ENCODE measurements around the gene MAEA. TPM values are rescaled to one million over a fixed set of nuclear protein-coding genes. Genes with fewer than 3 reads are reported as not detected.
A peak's percentile ranks its signal among the peaks of the same experiment; 100 is the strongest.
"Not testable (repeated sequence)": the region's sequence is repeated elsewhere in the genome, so short reads cannot be mapped to it uniquely, and the experiment has no call there.

Gene MAEA
- total RNA-seq, 1 donor from 2014 or later: 63.2 TPM

- Histone ChIP-seq H3K4me1 (no peaks in the 10 kb centered on the region), H3K9me3 (no peaks in the 10 kb centered on the region), H3K27ac (no peak overlapping the region), H3K27me3 (no peaks in the 10 kb centered on the region), H3K4me3 (no peak overlapping the region), H3K36me3 (peaks cover 62% of the 10 kb centered on the region)
- no peak for ATAC-seq
- TF ChIP-seq, protein P1, sequence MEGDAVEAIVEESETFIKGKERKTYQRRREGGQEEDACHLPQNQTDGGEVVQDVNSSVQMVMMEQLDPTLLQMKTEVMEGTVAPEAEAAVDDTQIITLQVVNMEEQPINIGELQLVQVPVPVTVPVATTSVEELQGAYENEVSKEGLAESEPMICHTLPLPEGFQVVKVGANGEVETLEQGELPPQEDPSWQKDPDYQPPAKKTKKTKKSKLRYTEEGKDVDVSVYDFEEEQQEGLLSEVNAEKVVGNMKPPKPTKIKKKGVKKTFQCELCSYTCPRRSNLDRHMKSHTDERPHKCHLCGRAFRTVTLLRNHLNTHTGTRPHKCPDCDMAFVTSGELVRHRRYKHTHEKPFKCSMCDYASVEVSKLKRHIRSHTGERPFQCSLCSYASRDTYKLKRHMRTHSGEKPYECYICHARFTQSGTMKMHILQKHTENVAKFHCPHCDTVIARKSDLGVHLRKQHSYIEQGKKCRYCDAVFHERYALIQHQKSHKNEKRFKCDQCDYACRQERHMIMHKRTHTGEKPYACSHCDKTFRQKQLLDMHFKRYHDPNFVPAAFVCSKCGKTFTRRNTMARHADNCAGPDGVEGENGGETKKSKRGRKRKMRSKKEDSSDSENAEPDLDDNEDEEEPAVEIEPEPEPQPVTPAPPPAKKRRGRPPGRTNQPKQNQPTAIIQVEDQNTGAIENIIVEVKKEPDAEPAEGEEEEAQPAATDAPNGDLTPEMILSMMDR (IDR thresholded peaks at IDR 0.05): no peak
- peak; percentile 5 for DNase-seq
- intact Hi-C loops (cut with DNase I): no loop called here
These were observed 34.1 kb downstream of the MAEA start for GRCh38 chr4:1323635-1324442.

- H3K4me1 ChIP-seq; H3K4me3 ChIP-seq; ATAC-seq; H3K27ac ChIP-seq; H3K27me3 ChIP-seq; intact Hi-C loops (cut with DNase I); H3K9me3 ChIP-seq; DNase-seq: not testable (repeated sequence)
- H3K36me3 ChIP-seq: peaks cover 55% of the 10 kb centered on the region
These were observed 34.9 kb downstream of the MAEA start for GRCh38 chr4:1324443-1325175.

DNA sequence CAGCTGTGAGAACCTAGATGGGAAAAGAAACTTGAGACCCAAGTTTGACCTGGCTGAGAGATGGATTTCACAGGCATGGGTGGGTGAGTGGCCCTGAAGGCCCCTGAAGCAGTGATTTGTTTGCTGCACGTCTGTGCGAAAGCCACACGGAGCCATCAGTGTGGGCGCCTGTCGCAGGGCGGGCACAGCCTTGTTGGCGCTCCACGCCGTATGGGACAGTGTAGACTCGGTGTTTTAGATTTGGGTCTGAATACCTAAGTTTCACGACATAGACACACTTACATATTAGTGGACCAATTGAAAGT, 35.4 kb downstream of the MAEA start:
- Histone ChIP-seq H3K4me1 (no peaks in the 10 kb centered on the region), H3K9me3 (no peaks in the 10 kb centered on the region), H3K36me3 (peaks cover 54% of the 10 kb centered on the region), H3K27ac (no peak overlapping the region), H3K4me3 (no peak overlapping the region), H3K27me3 (no peaks in the 10 kb centered on the region)
- ATAC-seq (no peak), DNase-seq (peak; percentile 42)
- TF ChIP-seq, protein P1 (IDR thresholded peaks at IDR 0.05): no peak
- intact Hi-C loops (cut with DNase I): no loop called here

- Histone ChIP-seq H3K27ac (no peak overlapping the region), H3K36me3 (peaks cover 54% of the 10 kb centered on the region), H3K4me3 (no peak overlapping the region), H3K27me3 (no peaks in the 10 kb centered on the region), H3K4me1 (no peaks in the 10 kb centered on the region), H3K9me3 (no peaks in the 10 kb centered on the region)
- TF ChIP-seq, protein P1 (IDR thresholded peaks at IDR 0.05): no peak
- intact Hi-C loops (cut with DNase I): no loop called here
- ATAC-seq: no peak
- DNase-seq: no peak
These were observed 36.3 kb downstream of the MAEA start for GRCh38 chr4:1325681-1326635.

DNA sequence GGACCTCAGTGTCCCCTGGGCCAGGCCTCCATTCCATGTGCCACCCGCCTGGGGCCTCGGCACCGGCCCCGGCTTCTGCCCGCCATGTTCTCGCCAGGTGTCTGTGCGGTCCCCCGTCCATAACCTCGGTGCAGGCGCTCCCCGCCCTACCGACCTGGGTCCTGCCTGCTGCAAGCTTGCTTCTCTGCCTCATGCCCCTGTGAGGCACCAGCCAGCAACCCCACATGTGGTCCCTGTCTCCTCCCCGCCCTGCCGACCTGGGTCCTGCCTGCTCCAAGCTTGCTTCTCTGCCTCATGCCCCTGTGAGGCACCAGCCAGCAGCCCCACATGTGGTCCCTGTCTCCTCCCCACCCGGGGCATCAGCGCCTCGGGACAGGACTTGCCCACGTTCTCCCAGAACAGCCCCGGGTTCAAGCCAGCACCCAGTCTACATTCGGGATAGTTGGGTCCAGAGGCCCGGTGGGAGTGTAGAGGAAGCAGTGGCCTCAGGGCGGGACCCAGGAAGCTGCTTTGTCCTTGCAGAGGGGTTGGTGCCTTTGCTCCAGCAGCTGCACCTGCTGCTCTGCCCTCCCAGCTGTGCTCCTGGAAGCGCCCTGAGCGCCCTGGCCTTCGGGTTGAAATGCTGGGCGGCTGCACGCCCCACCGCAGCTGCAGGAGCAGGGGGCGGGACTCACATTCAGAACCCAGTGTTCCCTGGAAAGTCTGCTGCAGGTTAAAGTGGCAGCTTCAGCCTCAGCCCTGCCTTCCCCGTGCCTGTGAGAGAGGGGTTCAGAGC, 37.2 kb downstream of the MAEA start:
- intact Hi-C loops (cut with DNase I): no loop called here
- DNase-seq: no peak
- Histone ChIP-seq H3K36me3 (peaks cover 54% of the 10 kb centered on the region), H3K4me1 (no peaks in the 10 kb centered on the region), H3K9me3 (no peaks in the 10 kb centered on the region), H3K27ac (no peak overlapping the region), H3K27me3 (no peaks in the 10 kb centered on the region), H3K4me3 (no peak overlapping the region)
- no peak for ATAC-seq
- TF ChIP-seq, protein P1 (IDR thresholded peaks at IDR 0.05): no peak

Measured in upper lobe of right lung (tissue), 1 donor.